T-helper 1 cell treated with Interleukin-12 subunit alpha and Interleukin-12 subunit beta and Interleukin-4 antibody, amounts not matched to agents 30 ng/mL and 1 ng/mL, for 36 hours (primary cell): ENCODE results near the gene LHX3. TPM values are rescaled to one million over a fixed set of nuclear protein-coding genes. Genes with fewer than 3 reads are reported as not detected.

ENCODE experiments used
- intact Hi-C: fragments of 100-400 bp; cut with micrococcal nuclease; formaldehyde crosslinking; loops from one replicate; pipeline ENCODE4 v1.15.1; 2024
- total RNA-seq: library from RNA; stranded (reverse); gene quantifications from 2 replicates; pipeline ENCODE4 v1.2.3, GENCODE V29; 2022

LHX3 gene
- total RNA-seq, 1 donor from 2014 or later = not detected

- intact Hi-C loops = no loop called here
Measured at GRCh38 chr9:136180586-136180985, 24.3 kb downstream of the LHX3 start.

GRCh38 chr9:136179761-136180160 lies 25.2 kb downstream of the LHX3 start:
- intact Hi-C loops = no loop called here

- intact Hi-C loops = no loop called here
Measured at GRCh38 chr9:136179101-136179616, 25.8 kb downstream of the LHX3 start.

- intact Hi-C loops = no loop called here
Measured at GRCh38 chr9:136178773-136179075, 26.2 kb downstream of the LHX3 start.

GRCh38 chr9:136178061-136178772 lies 26.7 kb downstream of the LHX3 start:
- intact Hi-C loops = no loop called here

- intact Hi-C loops = no loop called here
Measured at GRCh38 chr9:136177224-136177623, 27.7 kb downstream of the LHX3 start.

GRCh38 chr9:136175616-136176197 lies 29.2 kb downstream of the LHX3 start:
- intact Hi-C loops = no loop called here

- intact Hi-C loops = loop anchor here (5.0 kb wide), 1 partner anchor 57 kb away; no protein-coding TSS in a partner anchor
Measured at GRCh38 chr9:136174779-136175615, 29.9 kb downstream of the LHX3 start.

GRCh38 chr9:136173648-136174290 lies 31.2 kb downstream of the LHX3 start:
- intact Hi-C loops = loop anchor here (5.0 kb wide), 1 partner anchor 59 kb away; no protein-coding TSS in a partner anchor

GRCh38 chr9:136172412-136173079 lies 32.4 kb downstream of the LHX3 start:
- intact Hi-C loops = loop anchor here (5.0 kb wide), 1 partner anchor 60 kb away; no protein-coding TSS in a partner anchor

GRCh38 chr9:136171801-136172411 lies 33.0 kb downstream of the LHX3 start:
- intact Hi-C loops = loop anchor here (5.0 kb wide), 1 partner anchor 60 kb away; no protein-coding TSS in a partner anchor

GRCh38 chr9:136171009-136171800 lies 33.7 kb downstream of the LHX3 start:
- intact Hi-C loops = loop anchor here (5.0 kb wide), 1 partner anchor 61 kb away; no protein-coding TSS in a partner anchor

- intact Hi-C loops = loop anchor here (1.0 to 5.0 kb wide), 3 partner anchors 62 to 113 kb away; no protein-coding TSS in a partner anchor
Measured at GRCh38 chr9:136170006-136170901, 34.7 kb downstream of the LHX3 start.

GRCh38 chr9:136169495-136169894 lies 35.4 kb downstream of the LHX3 start:
- intact Hi-C loops = no loop called here

GRCh38 chr9:136163248-136163850 lies 41.6 kb downstream of the LHX3 start:
- intact Hi-C loops = no loop called here

GRCh38 chr9:136160995-136161610 lies 43.8 kb downstream of the LHX3 start:
- intact Hi-C loops = no loop called here

- intact Hi-C loops = no loop called here
Measured at GRCh38 chr9:136160381-136160841, 44.5 kb downstream of the LHX3 start.
